ENCODE measurements around the gene PRKCZ.

GRCh38 chr1:2080140-2080539 lies 29.9 kb downstream of the PRKCZ start:
- TF ChIP-seq TAF1 (IDR thresholded peaks at IDR 0.05; ENCODE audit: low read depth, low read length) (no peak), POLR2A (IDR thresholded peaks at IDR 0.05; ENCODE audit: low read depth, low read length) (no peak), POLR2AphosphoS5 (IDR thresholded peaks at IDR 0.05; ENCODE audit: low read depth, low read length) (no peak)
